Smooth muscle cell (in vitro differentiated cells): Measurements from ENCODE around the gene MSH5. TPM values are rescaled to one million over a fixed set of nuclear protein-coding genes. Genes with fewer than 3 reads are reported as not detected.
A peak's percentile ranks its signal among the peaks of the same experiment; 100 is the strongest.

Experiments
- DNase-seq: peaks from one replicate; lab custom pipeline; 2025; ENCODE audit not compliant: unreplicated experiment; lab: John Stamatoyannopoulos, UW
- H2AFZ ChIP-seq: fragments of 200-600 bp; sonication (generic); 2 replicates; pipeline ENCODE4 v1.6.0; 2016; ENCODE audit warnings: antibody characterized with exemption, low read depth, mild to moderate bottlenecking
- H3F3A ChIP-seq: fragments of 200-600 bp; sonication (generic); 2 replicates; pipeline ENCODE4 v1.6.0; 2017; ENCODE audit warnings: antibody characterized with exemption, low read depth
- H3K27ac ChIP-seq: fragments of 200-600 bp; sonication (generic); 2 replicates; pipeline ENCODE4 v1.5.1; 2016; ENCODE audit warnings: low read depth, mild to moderate bottlenecking
- H3K27me3 ChIP-seq: fragments of 200-600 bp; sonication (generic); 2 replicates; pipeline ENCODE4 v1.6.1; 2016; ENCODE audit warnings: low read depth, mild to moderate bottlenecking
- H3K36me3 ChIP-seq: fragments of 200-600 bp; sonication (generic); 2 replicates; pipeline ENCODE4 v1.5.1; 2016; ENCODE audit warnings: low read depth
- H3K4me1 ChIP-seq: fragments of 200-600 bp; sonication (generic); 2 replicates; pipeline ENCODE4 v1.5.1; 2016; ENCODE audit warnings: low read depth
- H3K4me2 ChIP-seq: fragments of 200-600 bp; sonication (generic); 2 replicates; pipeline ENCODE4 v1.6.0; 2016; ENCODE audit warnings: mild to moderate bottlenecking
- H3K4me3 ChIP-seq: fragments of 200-600 bp; sonication (generic); 2 replicates; pipeline ENCODE4 v1.5.1; 2016; ENCODE audit warnings: mild to moderate bottlenecking
- H3K79me2 ChIP-seq: fragments of 200-600 bp; sonication (generic); 2 replicates; pipeline ENCODE4 v1.6.0; 2016; ENCODE audit warnings: low read depth, mild to moderate bottlenecking
- H3K9ac ChIP-seq: fragments of 200-600 bp; sonication (generic); 2 replicates; pipeline ENCODE4 v1.6.0; 2016; ENCODE audit warnings: low read depth
- H3K9me3 ChIP-seq: fragments of 200-600 bp; sonication (generic); replicated peaks from 2 replicates; pipeline ENCODE4 v1.5.1; 2016; ENCODE audit warnings: low read depth
- H4K20me1 ChIP-seq: fragments of 200-600 bp; sonication (generic); 2 replicates; pipeline ENCODE4 v1.6.0; 2016; ENCODE audit warnings: low read depth
- CTCF ChIP-seq: fragments of 200-600 bp; sonication (generic); IDR thresholded peaks from 2 replicates; pipeline ENCODE4 v1.5.1; 2017; ENCODE audit warnings: borderline replicate concordance, mild to moderate bottlenecking, antibody characterized with exemption; ENCODE audit not compliant: insufficient read depth, poor library complexity, severe bottlenecking
- WGBS: methylation state at CpG from one replicate; pipeline ENCODE4 v1.1.7; 2016; ENCODE audit warnings: low lambda C conversion rate; 5-methylcytosine and 5-hydroxymethylcytosine counted together
- polyA plus RNA-seq: library from polyadenylated mRNA; unstranded; fragments of >200 nt; fragmentation: Nextera tagmentation; extraction: Ambion mirVana; gene quantifications from 2 replicates; pipeline ENCODE4 v1.2.1, GENCODE V29; 2016
- total RNA-seq: library from RNA; depleted of rRNA; stranded (reverse); fragments of >200 nt; gene quantifications from 2 replicates; pipeline ENCODE4 v1.2.3, GENCODE V29; 2014

The MSH5 gene
- total and polyA plus RNA-seq, 2 experiments from 2014 or later: 4.7 to 10.6 TPM

GRCh38 chr6:31734247-31734820 is 5.5 kb upstream of the MSH5 start:
- 0% methylated on average over 2 of the region's 2 CpGs for WGBS
- H3K4me2 ChIP-seq: peak overlapping the region; percentile 100
- peaks cover 47% of the 10 kb centered on the region for H3K79me2 ChIP-seq
- H3K4me3 ChIP-seq: peak overlapping the region; percentile 99
- no peaks in the 10 kb centered on the region for H3K36me3 ChIP-seq
- H3K4me1 ChIP-seq: peaks cover 43% of the 10 kb centered on the region
- DNase-seq: no peak
- TF ChIP-seq CTCF: no peak
- H2AFZ ChIP-seq: no peak overlapping the region
- H3F3A ChIP-seq: peaks cover 60% of the 10 kb centered on the region
- H3K9ac ChIP-seq: peak overlapping the region; percentile 89
- peaks cover 45% of the 10 kb centered on the region for H4K20me1 ChIP-seq
- no peaks in the 10 kb centered on the region for H3K9me3 ChIP-seq
- H3K27me3 ChIP-seq: no peaks in the 10 kb centered on the region
- H3K27ac ChIP-seq: peak overlapping the region; percentile 84

GRCh38 chr6:31734821-31735406 is 4.9 kb upstream of the MSH5 start:
- peak overlapping the region; percentile 84 for H3K27ac ChIP-seq
- peaks cover 47% of the 10 kb centered on the region for H3K79me2 ChIP-seq
- no peaks in the 10 kb centered on the region for H3K36me3 ChIP-seq
- H3K4me1 ChIP-seq: peaks cover 44% of the 10 kb centered on the region
- TF ChIP-seq CTCF: no peak
- H3K4me3 ChIP-seq: peak overlapping the region; percentile 99
- 1% methylated on average over 16 of the region's 18 CpGs for WGBS
- peak overlapping the region; percentile 89 for H3K9ac ChIP-seq
- peak overlapping the region; percentile 100 for H3K4me2 ChIP-seq
- no peaks in the 10 kb centered on the region for H3K9me3 ChIP-seq
- peaks cover 60% of the 10 kb centered on the region for H3F3A ChIP-seq
- no peak overlapping the region for H2AFZ ChIP-seq
- DNase-seq: no peak
- no peaks in the 10 kb centered on the region for H3K27me3 ChIP-seq
- H4K20me1 ChIP-seq: peaks cover 45% of the 10 kb centered on the region

GRCh38 chr6:31736021-31736767 is 3.6 kb upstream of the MSH5 start, which contains the start of gene CLIC1:
Gene CLIC1, minus strand, starts transcription at chr6:31736530. Its CDS starts 230 bp downstream, at chr6:31736300.
- peak within 1 kb of the TSS; percentile 89 for H3K9ac ChIP-seq
- peak within 1 kb of the TSS; percentile 99 for H3K4me3 ChIP-seq
- H3K79me2 ChIP-seq: peaks cover 47% of the 10 kb centered on the region
- peak; percentile 59 for DNase-seq
- peak within 1 kb of the TSS; percentile 100 for H3K4me2 ChIP-seq
- no peaks in the 10 kb centered on the region for H3K9me3 ChIP-seq
- no peaks in the 10 kb centered on the region for H3K36me3 ChIP-seq
- peaks cover 45% of the 10 kb centered on the region for H3K4me1 ChIP-seq
- no peaks in the 10 kb centered on the region for H3K27me3 ChIP-seq
- no peak for TF ChIP-seq CTCF
- H4K20me1 ChIP-seq: peaks cover 38% of the 10 kb centered on the region
- H3K27ac ChIP-seq: peak within 1 kb of the TSS; percentile 84
- H2AFZ ChIP-seq: peak within 1 kb of the TSS; percentile 68
- H3F3A ChIP-seq: peaks cover 53% of the 10 kb centered on the region
- WGBS: 1% methylated on average over 13 of the region's 24 CpGs
